DMS153 (cell line): ENCODE results near the gene ENPP3.
"Not testable (repeated sequence)": the region's sequence is repeated elsewhere in the genome, so short reads cannot be mapped to it uniquely, and the experiment has no call there.

ENCODE experiments used
- DNase-seq: peaks from one replicate; lab custom pipeline; 2025; lab: John Stamatoyannopoulos, UW

ENPP3 gene

GRCh38 chr6:131736003-131736596, 99.0 kb downstream of the ENPP3 start:
- DNase-seq, result no peak

GRCh38 chr6:131736811-131737210, 99.7 kb downstream of the ENPP3 start:
- DNase-seq, result no peak

GRCh38 chr6:131739136-131739535, 102.0 kb downstream of the ENPP3 start:
- no peak for DNase-seq

GRCh38 chr6:131740161-131740560, 103.1 kb downstream of the ENPP3 start:
- DNase-seq, result no peak

- DNase-seq, result no peak
Measured at GRCh38 chr6:131741688-131742393, 104.7 kb downstream of the ENPP3 start.

DNA sequence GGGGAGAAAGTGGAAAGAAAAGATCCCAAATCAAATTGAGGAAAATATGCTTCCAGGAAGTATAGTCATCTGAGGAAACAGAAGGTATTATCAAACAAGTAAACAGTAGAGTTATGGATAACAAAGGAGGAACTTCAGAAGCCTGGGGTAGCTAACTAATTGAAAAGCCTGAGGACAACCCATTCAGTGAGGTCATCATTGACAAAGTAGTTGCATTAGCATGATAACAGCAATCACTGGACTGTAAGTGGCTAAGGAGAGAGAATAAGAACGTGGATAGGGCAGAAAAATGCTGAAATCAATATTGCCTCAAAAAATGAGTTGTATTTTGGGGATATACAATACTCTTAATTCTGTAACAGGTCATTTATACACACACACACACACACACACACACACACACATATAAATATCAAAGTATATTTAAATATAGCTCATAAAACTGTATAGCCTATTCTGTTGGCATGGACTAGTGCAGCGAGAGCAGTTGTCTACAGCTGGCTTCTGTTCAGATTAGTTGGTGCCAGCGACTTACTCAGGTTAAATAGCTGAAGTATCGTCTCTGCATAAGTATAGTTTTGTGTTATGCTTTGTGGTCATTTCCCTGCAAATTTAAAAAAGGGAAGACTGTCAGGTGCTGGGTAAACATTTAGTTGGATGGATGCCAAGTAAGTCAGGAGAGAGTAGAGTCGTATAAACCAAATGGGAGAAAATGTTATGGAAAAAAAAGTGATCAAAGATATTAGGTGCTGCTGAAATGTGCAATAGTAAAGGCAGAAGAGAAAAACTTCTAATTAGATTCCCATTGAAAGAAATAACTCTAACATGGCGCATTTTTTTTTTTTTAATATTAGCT, 107.6 kb downstream of the ENPP3 start:
- DNase-seq, result peak; percentile 15

GRCh38 chr6:131745476-131745875, 108.4 kb downstream of the ENPP3 start:
- DNase-seq, result no peak

- no peak for DNase-seq
Measured at GRCh38 chr6:131747821-131748353, 110.8 kb downstream of the ENPP3 start.

- no peak for DNase-seq
Measured at GRCh38 chr6:131749023-131749422, 111.9 kb downstream of the ENPP3 start.

DNA sequence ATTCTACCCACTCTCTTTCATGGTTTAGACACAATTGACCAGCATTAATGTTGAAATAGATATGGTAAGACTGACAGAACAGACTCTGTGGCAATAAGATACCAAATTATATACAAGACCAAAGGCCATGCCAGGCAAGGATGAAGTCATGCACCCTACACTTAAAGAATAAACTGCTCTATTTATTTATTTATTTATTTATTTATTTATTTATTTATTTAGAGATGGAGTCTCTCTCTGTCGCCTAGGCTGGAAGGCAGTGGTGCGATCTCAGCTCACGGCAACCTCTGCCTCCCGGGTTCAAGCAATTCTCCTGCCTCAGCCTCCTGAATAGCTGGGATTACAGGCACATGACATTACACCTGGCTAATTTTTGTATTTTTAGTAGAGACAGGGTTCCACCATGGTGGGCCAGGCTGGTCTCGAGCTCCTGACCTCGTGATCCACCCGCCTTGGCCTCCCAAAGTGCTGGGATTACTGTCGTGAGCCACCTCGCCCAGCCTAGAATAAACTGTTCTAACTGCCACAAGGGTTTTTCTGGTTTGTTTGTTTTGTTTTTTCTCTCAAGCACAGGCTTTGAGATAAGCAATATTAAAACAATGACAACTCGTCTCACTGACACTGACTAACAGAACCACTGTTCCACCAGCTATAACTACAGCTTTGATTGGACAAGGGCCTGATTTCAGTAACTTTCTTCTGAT, 114.1 kb downstream of the ENPP3 start:
- DNase-seq, result not testable (repeated sequence)

GRCh38 chr6:131754088-131754487, 117.0 kb downstream of the ENPP3 start:
- no peak for DNase-seq

DNA sequence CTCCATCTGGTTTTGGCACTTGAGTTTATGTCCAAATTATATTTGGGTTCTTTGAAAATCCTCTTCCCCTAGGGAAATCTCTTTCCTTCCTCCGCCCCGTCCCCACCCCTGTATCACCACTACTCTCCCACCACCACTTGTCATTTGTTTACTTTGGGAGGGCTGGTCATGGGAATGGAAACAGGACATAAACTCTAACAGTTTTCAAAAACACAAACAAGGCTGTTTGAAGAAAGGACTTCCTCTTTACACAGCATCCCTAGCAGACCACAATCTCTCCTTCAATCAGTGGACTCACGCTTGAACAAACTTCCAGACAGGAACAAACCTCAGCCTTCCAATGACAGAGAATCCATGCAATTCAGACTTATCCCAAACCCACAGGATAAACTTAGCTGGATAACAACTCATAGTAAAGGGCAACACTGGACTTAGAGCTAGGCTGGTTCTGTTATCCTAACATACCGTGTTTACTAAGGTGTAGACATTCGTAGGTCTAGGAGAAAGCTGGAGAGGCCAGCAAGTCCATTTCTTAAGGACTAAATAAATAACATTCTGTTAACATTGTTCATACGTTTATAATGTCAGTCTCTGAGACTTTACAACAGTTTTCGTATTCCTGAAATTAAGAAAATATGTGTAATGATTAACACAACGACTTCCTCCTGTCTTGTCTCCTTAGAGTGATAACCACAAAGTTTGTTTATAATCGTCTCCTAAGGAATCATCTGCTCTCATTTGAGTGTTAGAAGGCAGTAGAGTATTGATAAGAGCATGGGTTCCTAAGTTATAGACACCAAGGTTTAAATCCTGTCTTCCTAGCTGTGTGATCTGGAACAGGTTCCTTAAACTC, 117.8 kb downstream of the ENPP3 start:
- no peak for DNase-seq

- DNase-seq, result no peak
Measured at GRCh38 chr6:131755597-131755996, 118.5 kb downstream of the ENPP3 start.

- no peak for DNase-seq
Measured at GRCh38 chr6:131756039-131756438, 118.9 kb downstream of the ENPP3 start.

- DNase-seq, result no peak
Measured at GRCh38 chr6:131758920-131759319, 121.8 kb downstream of the ENPP3 start.

- DNase-seq, result no peak
Measured at GRCh38 chr6:131761060-131761761, 124.1 kb downstream of the ENPP3 start.

- no peak for DNase-seq
Measured at GRCh38 chr6:131761762-131762067, 124.6 kb downstream of the ENPP3 start.

- DNase-seq, result no peak
Measured at GRCh38 chr6:131762984-131763383, 125.9 kb downstream of the ENPP3 start.

DNA sequence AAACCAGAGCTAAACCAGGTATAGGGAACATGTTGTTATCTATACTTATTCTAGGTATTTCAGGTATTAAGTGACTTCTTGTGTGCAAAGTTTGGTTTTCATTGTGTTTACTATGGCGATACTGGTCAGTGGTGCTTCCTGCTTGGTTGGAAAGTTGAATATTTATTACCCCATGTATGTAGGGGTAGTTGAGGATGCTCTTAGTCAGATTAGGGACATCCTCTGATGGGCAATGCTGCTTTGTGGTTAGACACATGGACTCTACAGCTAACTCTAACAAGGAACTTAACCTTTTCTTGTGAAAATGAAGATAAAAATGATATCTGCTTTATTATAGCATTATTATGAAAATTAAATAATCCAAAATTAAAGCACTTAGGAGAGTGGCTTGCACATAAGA, 126.6 kb downstream of the ENPP3 start:
- DNase-seq, result no peak

GRCh38 chr6:131764350-131764749, 127.2 kb downstream of the ENPP3 start:
- no peak for DNase-seq
